Kidney epithelial cell (primary cell): ENCODE data around the gene MCRIP2. TPM values are rescaled to one million over a fixed set of nuclear protein-coding genes. Genes with fewer than 3 reads are reported as not detected.
A peak's percentile ranks its signal among the peaks of the same experiment; 100 is the strongest.

ENCODE experiments used
- DNase-seq: peaks from one replicate; pipeline ENCODE4 v3.0.0-alpha.2; 2010; ENCODE audit warnings: low read depth
- H3K27me3 ChIP-seq: 2 replicates; pipeline ENCODE4 v1.6.0; 2011; ENCODE audit warnings: low read length; ENCODE audit not compliant: control insufficient read depth, insufficient read depth
- H3K36me3 ChIP-seq: 2 replicates; pipeline ENCODE4 v1.5.1; 2011; ENCODE audit warnings: low read length; ENCODE audit not compliant: control insufficient read depth, insufficient read depth
- H3K4me3 ChIP-seq: 2 replicates; pipeline ENCODE4 v1.5.1; 2011; ENCODE audit warnings: low read depth, mild to moderate bottlenecking, control low read depth, low read length
- CTCF ChIP-seq: IDR thresholded peaks from 2 replicates; pipeline ENCODE4 v1.5.1; 2011; ENCODE audit warnings: mild to moderate bottlenecking, moderate library complexity, low read length, control low read depth, inconsistent platforms; ENCODE audit not compliant: insufficient read depth, poor library complexity, severe bottlenecking
- total RNA-seq: library from RNA; depleted of rRNA; stranded (reverse); fragments of >200 nt; gene quantifications from 2 replicates; pipeline ENCODE4 v1.2.3, GENCODE V29; 2015

The MCRIP2 gene
- total RNA-seq, 1 donor from 2014 or later: 59.8 TPM

- no peak for DNase-seq
- TF ChIP-seq CTCF: no peak
- Histone ChIP-seq H3K27me3 (no peaks in the 10 kb centered on the region), H3K4me3 (peak overlapping the region; percentile 61), H3K36me3 (no peaks in the 10 kb centered on the region)
These were observed 1.4 kb downstream of the MCRIP2 start for GRCh38 chr16:643050-643368.

GRCh38 chr16:644556-644955 lies 2.9 kb downstream of the MCRIP2 start:
- Histone ChIP-seq H3K36me3 (no peaks in the 10 kb centered on the region), H3K4me3 (no peak overlapping the region), H3K27me3 (no peaks in the 10 kb centered on the region)
- DNase-seq: no peak
- TF ChIP-seq CTCF: no peak

GRCh38 chr16:645852-646678 lies 4.4 kb downstream of the MCRIP2 start:
- no peak for DNase-seq
- no peaks in the 10 kb centered on the region for H3K36me3 ChIP-seq
- TF ChIP-seq CTCF: no peak
- H3K4me3 ChIP-seq: no peak overlapping the region
- H3K27me3 ChIP-seq: no peaks in the 10 kb centered on the region

GRCh38 chr16:646679-647172 lies 5.1 kb downstream of the MCRIP2 start:
- no peak for DNase-seq
- Histone ChIP-seq H3K36me3 (no peaks in the 10 kb centered on the region), H3K27me3 (no peaks in the 10 kb centered on the region), H3K4me3 (no peak overlapping the region)
- no peak for TF ChIP-seq CTCF

- no peak for DNase-seq
- no peak overlapping the region for H3K4me3 ChIP-seq
- no peaks in the 10 kb centered on the region for H3K36me3 ChIP-seq
- TF ChIP-seq CTCF: no peak
- H3K27me3 ChIP-seq: no peaks in the 10 kb centered on the region
These were observed 5.7 kb downstream of the MCRIP2 start for GRCh38 chr16:647173-647902.
